GM20000 (cell line): ENCODE data around the gene ZFR2.

Experiments
- DNase-seq: peaks from one replicate; pipeline ENCODE4 v3.0.0; 2012; ENCODE audit warnings: low spot score
- TF ChIP-seq, protein P1 (sequence below): IDR thresholded peaks from 2 replicates; pipeline ENCODE4 v1.5.1; 2012; ENCODE audit warnings: mild to moderate bottlenecking, control low read depth; ENCODE audit errors: extremely low read depth, missing control alignments

Gene ZFR2

GRCh38 chr19:3804429-3804828 is 64.4 kb downstream of the ZFR2 start:
- DNase-seq = no peak
- TF ChIP-seq, protein P1, sequence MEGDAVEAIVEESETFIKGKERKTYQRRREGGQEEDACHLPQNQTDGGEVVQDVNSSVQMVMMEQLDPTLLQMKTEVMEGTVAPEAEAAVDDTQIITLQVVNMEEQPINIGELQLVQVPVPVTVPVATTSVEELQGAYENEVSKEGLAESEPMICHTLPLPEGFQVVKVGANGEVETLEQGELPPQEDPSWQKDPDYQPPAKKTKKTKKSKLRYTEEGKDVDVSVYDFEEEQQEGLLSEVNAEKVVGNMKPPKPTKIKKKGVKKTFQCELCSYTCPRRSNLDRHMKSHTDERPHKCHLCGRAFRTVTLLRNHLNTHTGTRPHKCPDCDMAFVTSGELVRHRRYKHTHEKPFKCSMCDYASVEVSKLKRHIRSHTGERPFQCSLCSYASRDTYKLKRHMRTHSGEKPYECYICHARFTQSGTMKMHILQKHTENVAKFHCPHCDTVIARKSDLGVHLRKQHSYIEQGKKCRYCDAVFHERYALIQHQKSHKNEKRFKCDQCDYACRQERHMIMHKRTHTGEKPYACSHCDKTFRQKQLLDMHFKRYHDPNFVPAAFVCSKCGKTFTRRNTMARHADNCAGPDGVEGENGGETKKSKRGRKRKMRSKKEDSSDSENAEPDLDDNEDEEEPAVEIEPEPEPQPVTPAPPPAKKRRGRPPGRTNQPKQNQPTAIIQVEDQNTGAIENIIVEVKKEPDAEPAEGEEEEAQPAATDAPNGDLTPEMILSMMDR = no peak

DNA sequence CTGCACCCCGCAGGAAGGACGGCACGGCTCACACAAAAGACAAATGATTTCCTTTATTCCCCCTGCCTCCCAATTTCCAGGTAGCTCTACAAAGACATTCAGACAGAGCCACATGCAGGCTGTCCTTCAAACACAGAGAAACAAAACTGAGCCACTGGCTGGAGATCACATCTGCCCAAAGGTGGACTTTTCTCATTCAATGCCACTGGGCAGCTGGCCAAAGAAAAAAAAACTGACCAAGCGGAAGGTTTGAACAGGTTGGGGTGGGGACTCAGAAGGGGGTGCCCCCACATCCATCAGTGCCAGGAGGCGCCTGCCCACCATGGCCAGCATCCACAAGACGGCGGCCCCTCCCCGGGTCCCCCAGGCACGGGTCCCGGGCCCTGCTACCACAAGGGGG is 64.9 kb downstream of the ZFR2 start:
- TF ChIP-seq, protein P1 = no peak
- DNase-seq = no peak

DNA sequence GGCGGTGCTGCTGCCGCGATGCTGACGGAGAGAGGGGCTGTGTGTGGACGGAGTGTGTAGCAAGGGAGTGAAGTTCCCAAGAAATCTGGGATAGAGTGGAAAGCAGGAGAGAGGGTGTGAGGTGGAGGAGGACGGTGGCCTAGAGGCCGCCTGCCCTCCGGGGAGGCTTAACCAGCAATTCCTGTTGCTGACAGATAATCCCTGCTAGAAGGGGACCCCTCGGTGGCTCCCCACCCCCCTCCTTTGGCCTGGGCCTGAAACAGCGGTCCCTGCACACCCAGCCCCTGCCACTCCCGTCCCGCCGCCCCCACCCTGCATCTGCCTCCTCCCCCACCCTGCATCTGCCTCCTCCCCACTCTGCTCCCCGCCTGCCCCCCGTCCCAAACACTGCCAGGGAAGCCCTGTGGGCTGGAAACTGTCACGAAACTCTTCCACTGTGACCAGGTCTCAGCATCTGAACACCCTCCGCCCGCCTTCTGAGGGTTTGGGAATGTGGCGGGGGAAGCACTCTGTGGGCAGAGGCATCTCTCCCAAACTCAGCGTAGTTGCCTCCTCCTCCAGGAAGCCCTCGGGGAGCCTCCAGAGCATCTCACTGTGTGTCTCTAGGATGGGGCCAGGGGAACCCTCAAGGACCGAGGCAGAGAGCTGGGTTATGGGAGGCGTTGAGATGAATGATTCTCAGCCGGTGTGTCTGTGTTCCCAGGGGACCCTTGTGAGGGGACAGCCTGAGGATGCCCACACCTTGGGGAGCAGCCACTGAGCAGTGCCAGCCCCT is 65.5 kb downstream of the ZFR2 start:
- TF ChIP-seq, protein P1 = no peak
- DNase-seq = no peak

DNA sequence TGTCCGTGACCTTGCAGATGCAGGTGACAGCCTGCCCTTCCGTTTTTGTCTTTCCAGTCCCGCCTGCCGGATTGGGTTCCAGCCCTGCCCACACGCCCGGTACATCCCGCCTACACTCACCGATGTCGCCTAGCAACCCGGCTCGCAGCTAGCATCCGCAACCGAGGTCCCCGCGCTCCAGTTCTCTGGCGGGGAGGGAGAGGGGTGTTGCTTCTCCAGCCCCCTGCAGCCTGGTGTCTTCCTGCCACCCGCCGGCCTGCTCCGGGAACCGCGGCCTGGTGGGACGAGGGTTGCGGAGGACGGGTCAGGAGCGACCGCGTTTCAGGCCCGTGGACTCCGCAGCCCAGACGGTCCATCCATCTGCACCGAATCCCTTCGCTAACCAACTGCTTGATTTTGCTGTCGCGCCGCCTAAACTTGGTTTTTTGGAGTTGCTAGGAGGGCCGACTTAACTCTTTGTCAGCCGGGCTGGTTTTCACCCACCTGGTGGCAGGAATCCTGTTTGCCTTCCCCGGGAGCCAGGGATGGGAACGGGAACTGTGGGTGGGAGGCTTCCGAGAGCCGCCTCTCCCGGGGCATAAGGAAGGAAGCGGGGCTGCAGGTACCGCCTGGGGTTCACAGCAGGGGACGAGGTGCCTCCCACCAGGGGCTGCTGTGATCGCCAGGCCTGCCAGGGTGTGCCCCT is 67.3 kb downstream of the ZFR2 start:
- TF ChIP-seq, protein P1 = no peak
- DNase-seq = no peak

DNA sequence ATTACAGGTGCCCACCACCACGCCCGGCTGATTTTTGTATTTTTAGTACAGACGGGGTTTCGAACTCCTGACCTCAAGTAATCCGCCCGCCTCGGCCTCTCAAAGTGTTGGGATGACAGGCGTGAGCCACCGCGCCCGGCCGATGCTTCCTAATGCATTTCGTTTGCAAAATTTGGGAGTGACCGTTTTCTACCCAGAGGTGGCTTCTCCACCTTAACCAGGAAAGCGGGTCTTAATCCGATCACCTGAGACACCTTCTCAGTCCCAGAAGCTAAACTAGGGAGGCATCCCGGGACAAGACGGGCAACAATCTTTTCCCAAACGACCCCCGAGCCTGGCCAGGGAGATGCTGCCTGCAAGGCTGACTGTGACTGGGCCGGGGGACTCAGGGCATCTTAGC is 67.8 kb downstream of the ZFR2 start:
- DNase-seq = no peak
- TF ChIP-seq, protein P1 = no peak

DNA sequence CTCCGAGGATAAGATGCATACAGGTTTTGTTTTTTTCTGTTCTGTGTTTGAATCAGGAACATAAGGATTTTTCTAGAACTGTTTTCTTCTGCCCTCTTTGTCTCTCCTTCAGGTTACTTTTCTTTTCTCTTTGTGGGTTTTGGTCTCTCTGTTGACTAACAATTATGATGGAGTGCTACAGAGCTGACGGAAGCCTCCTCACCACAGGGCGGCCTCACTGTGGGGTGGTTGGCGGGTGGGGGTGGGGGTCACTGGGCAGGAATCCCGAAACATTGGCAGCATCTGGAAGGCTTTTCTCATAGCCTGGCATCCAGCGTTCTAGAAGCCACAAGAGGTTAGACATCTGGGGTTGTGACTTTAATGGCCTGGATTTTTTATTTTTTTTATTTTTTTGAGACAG is 70.7 kb downstream of the ZFR2 start:
- DNase-seq = no peak
- TF ChIP-seq, protein P1 = no peak

- TF ChIP-seq, protein P1 = no peak
- no peak for DNase-seq
These were observed 72.5 kb downstream of the ZFR2 start for GRCh38 chr19:3796358-3796757.
